DMS79 treated with DMSO at 0.1 percent for 48 hours (cell line): ENCODE measurements around the gene RFTN1.

ENCODE experiments used
- DNase-seq: peaks from one replicate; lab custom pipeline; 2025; lab: John Stamatoyannopoulos, UW

The RFTN1 gene

DNA sequence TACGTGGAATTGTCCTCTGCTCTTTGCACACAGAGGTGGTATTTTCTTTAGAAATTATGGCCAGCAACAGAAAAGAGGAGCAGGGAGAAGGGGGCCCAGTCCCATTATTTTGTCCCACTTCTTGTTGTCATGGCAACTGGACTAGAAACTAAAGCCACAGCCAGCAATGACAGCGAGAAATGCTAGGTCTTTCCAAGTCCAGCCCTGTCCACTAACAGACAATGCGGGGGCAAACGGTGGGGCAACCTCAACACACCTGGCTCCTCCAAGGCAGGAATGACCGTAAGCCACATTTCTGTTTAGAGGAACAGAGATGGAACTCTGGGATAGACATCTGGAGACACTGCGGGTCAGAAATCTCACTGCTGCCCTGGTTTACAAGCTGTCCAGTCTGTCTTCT lies 107.3 kb downstream of the RFTN1 start:
- DNase-seq, result no peak

DNA sequence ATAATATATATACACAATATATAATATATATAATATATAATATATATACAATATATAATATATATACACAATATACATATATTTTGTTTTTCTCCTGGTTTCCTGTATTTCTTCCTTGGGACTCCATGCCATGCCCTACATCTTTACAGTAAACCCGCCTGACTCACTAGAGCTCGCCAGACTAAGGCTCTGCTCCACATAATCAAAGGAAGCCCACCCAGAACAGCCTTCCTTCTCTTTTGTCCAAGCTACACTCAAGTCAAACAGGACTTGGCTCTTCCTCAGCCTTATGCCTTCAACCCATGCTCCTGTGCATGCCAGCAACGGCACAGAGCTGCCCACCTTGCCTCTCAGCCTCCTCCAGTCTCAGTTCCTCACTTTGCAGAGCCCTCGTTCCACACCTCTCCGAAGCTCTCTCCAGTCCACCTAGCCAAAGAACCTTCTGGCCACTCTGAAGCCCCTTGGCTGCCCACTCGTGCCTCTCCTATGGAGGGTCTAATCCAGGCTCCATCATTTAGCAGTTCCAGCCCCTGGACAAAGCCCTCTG lies 109.1 kb downstream of the RFTN1 start:
- no peak for DNase-seq

DNA sequence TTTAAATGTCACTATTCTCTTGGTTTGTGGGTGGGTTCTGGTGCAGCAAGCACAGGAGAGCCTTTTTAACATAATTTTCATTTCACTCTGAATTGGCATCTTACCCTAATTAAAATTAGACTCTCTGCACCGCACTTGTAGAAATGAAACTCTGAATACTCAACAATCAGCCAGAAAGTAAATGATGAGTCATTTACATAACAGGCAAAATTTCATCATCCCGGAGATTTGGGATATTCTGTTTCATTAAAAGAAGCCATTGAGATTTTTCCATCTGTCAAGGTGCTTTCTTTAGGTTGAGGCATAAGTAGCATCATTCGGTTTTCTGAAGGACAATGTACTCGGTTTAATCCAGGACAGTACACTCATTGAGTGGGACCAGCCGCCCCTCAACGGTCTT lies 111.0 kb downstream of the RFTN1 start:
- no peak for DNase-seq

DNA sequence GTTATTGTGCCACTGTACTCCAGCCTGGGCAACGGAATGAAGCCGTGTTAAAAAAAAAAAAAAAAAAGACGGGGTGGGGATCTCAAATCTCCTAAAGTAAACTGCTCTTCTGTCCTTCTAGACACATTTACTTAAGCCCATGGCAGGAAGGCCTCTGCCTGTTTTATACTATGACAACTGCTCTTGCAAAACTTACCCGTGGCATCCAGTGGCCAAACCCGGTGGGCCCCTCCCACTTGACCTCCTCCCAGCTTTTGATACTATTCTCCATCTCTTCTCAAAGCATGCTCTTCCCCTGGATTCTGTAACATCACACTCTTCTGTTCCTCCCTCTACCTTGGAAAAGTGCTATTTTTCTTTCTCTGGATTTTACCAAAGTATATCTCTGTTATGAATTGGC lies 112.2 kb downstream of the RFTN1 start:
- no peak for DNase-seq

DNA sequence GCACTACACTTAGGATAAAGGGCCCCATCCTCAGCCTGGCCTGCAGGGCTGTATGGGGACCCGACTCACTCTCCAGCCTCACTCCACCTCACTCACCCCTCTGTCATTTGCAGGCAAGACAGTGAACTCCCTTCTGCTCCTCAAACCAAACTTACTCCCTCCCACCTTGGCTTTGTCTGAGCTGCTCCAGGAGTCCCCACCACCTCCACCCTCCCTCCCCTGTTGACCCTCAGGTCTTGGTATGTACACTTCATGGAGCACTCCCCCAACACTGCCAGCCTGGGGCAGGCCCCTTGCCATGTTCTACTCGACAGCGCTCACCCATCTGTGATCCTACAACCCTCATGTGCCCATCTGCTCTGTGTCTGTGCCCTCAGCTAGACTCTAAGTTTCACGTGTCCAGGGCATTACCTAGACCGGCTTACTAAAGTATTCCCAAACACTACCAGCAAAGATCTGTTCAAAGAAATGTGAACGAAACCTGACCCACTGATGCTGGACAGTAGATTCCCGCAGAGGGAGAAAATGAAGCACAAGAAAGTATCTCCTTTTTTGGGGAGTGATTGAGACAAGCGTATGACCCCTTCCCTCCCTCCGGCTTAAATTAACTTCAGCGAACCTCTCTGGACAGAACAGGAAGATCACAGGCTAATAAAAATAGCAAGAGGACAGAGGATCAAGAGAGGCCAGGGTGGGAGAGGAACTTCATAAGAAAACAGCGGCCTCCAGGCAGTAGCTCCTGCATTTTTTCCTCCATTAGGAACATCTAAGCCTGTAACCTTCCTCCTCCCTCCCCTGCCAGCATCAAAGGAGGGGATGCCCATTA lies 113.2 kb downstream of the RFTN1 start:
- no peak for DNase-seq

DNA sequence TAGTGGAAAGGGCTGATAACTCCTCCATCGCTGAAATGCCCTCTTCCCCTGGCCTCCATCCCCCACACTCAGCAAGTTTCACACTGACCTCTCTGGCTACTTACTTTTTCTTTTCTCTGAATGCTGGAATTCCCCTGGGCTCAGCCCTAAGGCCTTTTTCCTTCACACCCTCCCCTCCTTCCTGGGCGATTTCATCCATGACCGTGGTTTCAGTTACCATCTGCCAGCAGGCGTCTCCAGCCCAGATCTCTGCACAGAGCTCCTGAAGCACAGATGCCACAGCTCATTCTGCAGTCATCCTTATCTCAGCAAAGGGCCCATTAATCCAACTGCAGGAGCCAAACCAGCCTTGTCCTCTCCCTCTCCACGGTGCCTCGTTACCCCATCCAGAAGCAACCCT lies 114.0 kb downstream of the RFTN1 start:
- no peak for DNase-seq

DNA sequence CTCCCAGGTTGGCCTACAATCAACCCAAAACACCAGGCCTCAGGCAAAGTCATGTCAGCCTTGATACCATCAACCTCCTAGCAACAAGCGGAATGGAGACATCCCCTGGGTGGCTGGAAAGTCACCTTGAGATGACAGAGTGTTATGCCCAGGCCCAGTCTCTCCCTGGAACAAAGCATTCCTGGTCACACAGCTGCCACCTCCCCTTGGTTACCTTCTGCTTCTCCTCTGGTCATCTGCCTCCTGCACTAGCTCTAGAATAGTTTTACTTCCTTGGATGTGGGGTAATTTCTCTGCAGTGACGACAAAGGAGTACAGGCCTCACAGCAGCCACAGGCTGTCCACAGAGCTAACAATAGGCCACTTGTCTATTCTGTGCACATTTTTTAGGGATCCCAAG lies 114.9 kb downstream of the RFTN1 start:
- no peak for DNase-seq

DNA sequence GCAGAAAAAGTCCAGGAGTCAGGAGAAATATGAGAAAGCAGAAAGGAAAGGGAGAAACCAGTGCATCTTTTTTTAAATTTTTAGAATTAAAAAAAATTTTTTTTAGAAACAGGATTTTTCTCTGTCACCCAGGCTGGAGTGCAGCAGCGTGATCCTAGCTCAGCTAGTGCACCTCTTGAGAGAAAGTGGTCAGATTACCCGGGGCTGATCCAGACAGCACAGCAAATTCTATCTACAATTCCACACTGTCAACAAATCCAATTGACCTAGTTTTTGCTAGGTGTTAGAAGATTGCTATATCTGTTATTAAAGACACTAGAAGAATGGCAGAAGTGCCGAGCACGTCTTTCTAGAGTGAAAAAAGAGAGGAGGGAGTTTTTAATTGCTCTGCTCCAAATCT lies 117.3 kb downstream of the RFTN1 start:
- no peak for DNase-seq

DNA sequence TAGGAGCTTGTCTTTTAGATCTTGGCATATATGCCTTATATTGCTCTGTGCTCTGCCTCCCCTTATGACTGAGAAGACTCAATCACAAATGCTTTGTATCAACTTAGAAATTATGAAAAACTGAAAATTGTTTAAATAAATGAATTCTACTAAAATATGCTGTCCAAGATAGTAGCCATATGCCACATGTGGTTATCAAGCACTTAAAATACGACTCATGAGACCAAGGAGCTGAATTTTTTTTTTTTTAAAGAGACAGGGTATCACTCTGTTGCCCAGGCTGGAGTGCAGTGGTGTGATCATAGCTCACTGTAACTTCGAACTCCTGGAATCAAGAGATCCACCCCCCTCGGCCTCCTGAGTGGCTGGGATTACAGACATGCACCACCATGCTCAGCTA lies 118.3 kb downstream of the RFTN1 start:
- no peak for DNase-seq

DNA sequence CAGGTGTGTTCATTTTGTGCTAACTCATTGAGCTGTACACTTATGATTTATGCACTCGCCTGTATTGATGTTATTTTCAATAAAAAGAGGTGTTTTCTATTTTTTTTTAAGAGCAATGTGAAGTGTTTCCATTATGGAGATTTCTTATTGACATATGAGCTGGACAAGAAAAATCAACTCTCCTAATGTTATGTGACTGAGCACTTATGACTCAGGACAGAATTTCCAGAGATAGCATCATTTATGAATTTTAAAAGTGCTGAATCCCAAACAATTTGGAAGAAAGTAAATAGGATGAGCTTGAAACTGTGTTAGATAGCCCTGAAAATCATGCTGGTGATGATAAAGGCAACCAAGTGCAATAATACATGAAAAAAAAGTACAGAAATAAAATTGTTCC lies 118.9 kb downstream of the RFTN1 start:
- no peak for DNase-seq

DNA sequence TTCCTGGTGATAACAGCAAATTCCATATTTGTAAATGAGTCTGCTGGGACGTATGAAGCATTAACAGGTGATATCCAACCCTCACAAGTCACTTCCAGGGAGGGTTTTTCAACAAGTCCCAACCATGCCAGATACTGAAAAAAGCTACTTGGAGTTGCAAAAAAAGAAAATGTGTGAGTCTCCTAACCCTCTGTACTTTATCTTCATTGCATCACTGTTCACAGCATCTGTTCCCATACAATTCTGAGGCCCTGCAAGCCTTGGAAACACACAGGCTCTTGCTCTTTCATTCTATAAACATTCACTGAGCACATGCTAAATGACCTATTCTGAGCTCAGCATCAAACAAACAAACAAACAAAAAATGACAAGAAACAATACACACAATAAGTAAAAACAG lies 120.8 kb downstream of the RFTN1 start:
- no peak for DNase-seq

DNA sequence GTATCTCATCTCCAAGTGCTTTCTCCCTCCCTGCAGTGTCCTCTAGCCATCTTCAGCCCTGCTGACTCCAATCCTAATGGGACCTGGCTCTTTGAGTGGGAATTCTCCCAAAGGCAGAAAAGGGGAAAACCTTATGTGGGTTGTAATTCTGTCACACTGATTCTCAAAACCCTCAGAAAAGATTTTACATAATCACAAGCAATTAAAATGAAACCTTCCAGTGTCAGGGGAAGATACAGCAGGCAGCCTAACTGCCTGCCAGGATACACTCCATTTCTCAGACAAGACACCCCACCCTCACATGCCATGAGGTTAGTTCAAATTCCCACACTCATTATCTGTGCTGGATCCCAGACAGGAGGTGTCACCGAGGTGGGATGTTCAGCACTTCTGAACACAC lies 121.4 kb downstream of the RFTN1 start:
- no peak for DNase-seq

DNA sequence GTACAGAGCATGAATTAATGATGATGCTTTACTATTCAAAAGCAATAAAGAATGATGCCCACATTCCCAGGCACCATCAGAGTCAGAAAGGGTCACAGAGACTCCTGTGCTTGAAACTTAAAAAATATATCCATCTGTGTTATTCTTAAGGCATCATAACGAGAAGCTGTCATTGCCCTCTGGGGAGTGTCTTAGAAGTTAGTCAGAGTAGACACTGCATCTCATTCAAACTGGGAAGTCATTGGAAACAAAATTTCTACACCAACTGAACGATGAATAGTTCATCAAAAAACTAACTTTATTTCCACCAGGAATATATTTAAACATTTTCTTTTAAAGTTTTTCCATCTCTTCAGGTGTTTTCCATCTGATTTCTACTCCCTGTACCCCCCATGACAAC lies 122.9 kb downstream of the RFTN1 start:
- DNase-seq, result no peak

DNA sequence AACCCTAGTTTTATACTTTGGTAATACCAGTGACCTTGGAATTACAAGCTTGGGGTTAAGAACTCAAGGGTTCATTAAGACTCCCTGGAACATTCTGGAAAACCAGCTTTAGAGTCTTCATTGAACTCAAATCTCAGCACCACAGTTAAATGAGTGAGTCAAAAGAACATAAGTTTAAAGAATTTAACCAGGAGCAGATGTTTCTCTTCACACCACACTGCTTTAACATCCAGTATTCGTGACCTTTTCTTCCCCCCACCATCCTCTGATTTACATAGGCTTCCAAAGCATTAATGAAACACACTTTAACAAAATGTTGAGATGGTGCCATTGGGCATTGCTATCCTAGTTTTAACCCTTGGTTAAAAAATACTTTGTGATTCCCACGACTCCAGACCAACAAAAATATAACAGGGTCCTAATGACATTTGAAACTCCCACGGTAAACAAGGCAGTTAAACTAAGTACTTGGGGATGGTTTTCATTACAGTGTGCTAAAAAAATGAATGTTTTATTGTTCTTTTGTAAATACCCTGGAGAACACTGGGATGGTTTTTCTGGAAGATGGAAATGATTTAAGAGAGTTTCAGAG lies 124.6 kb downstream of the RFTN1 start:
- no peak for DNase-seq

DNA sequence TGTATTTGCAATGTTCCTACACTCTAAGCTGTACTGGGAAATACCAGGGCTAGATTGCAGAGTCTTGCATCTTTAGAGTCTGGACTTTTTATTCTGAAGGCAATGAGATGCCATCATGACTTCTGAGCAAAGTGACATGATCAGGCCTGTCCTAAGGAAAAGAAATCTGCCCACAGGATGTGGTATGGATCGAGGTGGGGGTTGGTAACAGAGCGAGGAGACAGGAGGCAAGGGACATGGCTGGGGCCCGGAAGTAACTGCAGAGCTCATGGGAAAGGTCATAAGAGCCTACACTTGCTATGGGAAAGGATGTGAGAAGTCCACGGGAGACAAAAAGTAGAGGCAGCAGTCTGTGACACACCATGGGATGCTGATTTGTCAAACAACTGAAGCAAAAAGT lies 126.9 kb downstream of the RFTN1 start:
- DNase-seq, result no peak

DNA sequence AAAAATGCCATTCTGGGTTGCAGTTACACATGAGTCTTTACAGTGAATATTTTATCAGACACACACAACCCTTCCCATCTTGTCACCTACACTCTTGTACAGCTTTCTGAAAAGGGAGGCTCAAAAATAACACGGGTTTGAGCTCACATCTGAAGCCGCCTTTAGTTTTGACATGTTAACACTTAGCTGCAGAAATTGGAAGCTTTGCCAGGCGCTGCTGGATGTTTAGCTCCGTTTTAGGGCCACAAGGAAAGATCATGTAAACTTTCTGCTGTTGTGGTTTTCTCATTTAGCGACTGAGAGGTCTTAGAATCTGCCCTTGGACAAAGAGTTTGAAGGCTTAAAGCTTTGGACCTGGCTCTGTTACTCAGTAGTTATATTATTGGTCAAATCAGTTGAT lies 128.3 kb downstream of the RFTN1 start:
- no peak for DNase-seq

DNA sequence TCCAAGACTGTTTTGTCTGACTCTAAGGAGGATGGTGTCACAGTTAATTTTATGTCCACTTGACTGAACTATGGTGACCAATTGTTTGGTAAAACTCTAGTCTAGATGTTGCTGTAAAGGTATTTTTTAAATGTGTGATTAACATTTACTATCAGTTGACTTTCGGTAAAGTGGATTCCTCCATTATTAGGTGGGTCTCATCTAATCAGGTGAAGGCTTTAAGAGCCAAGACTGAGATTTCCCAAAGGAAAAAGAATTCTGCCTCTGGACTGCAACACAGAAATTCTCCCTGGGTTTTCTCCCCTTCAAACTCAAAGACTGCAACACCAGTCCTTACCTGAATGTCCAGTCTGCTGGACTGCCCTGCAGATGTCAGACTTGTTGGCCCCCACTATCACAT lies 129.6 kb downstream of the RFTN1 start:
- no peak for DNase-seq

DNA sequence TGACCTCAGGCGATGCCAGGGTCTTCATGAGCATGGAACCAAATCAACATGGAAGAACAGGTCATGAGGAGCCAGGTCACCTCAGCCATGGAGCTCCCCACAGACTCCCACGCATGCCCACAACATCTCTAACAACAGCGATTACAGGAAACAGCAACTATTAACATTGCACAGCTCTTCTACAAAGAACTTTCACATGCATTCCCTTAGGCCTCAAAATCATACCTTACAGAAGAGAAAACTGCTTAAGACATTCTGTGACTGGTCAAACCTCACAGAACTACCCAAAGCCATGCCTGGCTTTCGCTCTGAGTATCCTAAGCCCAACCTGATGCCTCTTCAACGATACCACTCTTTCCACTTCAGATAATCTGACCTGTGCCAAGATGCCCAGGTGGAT lies 130.7 kb downstream of the RFTN1 start:
- no peak for DNase-seq

DNA sequence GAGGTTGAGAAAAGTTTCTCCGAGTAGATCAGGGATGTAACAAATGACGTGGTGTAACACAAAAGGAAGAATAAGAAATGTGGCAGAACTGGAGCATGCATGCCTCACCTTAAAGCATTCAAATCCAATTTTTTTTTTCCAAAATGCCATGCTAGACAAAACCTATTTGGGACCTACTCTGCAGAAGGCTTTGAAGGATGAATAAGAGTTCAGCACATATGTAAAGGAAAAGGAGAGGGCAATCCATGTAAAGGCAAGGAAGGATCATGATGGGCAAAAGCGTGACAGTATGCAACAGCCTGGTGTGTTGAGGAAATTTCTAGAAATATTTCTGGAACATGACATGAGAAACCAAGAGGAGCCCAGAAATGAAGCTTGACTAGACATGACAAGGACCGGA lies 132.1 kb downstream of the RFTN1 start:
- no peak for DNase-seq

DNA sequence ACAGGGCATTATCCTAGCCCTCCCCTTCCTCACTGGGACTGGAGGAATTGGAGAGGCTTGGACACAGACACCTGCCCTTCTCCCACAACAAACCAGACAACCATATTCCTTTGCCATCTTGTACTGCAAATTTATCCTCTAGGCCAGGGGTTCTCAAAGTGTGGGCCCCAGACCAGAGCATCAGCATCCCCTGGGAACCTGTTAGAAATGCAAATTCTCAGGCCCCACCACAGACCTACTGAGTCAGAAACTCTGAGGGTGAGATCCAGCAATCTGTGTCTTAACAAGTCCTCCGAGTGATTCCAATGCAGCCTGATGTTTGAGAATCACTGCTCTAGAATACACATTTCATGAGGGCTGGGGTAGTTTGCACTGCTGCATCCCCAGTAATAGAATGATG lies 133.1 kb downstream of the RFTN1 start:
- DNase-seq, result no peak

DNA sequence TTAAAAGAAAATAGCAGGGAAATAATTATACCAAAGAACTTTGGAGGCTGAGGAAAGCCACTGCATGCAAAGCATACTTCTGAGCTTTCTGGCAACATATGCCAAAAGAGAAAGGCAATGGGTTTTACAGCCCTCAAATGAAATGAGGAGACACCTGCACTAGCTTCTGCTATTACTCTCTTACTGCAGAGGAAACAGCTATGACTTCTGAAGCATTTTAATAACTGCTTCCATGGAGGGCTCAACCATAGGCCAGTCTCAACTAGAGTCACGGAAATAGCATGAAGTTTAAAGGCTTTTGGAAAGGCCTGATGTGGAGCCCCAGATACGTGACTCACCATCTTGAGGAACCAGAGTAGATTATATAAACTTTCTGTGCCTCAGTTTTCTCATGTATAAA lies 133.7 kb downstream of the RFTN1 start:
- no peak for DNase-seq

DNA sequence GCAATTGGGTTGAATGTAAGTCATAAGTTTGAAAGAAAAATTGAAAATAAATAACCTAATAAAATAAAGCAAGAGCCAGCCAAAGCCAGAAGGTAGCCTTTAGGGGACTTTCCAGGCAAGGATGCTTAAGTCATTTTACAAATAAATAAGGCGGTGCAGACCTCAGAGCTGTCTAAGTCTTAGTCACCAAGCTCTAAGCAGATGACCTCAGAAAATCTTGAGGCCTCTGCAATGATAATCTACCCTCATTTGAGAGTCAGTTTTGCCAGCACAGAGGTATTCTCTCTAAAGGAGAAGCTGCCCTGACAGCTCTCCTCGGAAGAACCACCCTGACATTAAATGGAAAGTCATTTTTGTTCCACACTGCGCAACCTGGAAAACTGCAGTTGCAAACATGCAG lies 134.6 kb downstream of the RFTN1 start:
- no peak for DNase-seq

DNA sequence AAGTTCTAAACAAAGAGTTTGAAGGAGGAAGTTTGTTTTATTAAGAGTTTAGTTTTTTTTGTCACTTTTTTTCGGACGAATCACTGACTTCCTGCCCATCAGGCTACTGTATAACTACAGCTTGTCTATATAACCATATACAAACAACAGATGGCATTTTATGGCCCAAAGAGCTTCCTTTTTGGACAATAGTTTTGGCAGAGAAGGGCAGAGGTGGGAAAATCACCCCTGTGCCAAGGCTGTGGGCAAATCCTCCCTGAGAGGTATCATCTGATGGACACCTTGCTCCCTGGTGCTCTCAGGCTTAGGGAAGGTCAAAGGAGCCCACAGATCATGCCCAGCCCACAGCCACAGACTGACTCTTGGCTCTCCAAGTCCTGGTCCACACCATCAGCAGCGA lies 135.1 kb downstream of the RFTN1 start:
- no peak for DNase-seq

DNA sequence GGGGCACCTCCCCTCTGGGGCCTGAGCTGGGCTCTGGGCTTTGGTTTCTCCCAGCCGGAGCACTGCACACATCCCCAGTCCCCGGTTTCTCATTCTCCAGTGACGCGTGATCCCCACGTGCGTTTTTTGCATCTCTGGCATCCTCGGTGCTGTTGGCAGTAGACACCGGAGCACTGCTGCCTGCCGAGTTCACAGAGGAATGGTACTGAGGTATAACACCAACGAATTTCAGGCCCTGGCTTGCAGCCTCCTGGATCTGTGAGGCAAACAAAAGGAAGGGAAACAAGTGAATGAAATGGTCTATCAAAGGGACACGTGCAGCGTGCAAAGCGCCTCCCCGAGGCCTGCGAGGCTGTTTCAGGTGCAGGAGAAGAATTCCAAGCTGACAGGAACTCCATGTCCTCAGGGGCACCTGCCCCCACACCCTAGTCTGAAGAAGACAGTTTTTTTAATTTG lies 135.6 kb downstream of the RFTN1 start:
- no peak for DNase-seq
